Kidney (tissue), 14 donors: ENCODE data around the gene SNX32. TPM values are rescaled to one million over a fixed set of nuclear protein-coding genes. Genes with fewer than 3 reads are reported as not detected.

Experiments used
- DNase-seq, 5 donors: peaks; one replicate each; pipeline ENCODE4 v3.0.0-alpha.2; 2013 to 2020
- FAIRE-seq: peaks from 2 replicates; lab custom pipeline; 2012; peaks lifted over from hg19 to GRCh38; lab: Jason Lieb, UNC
- H3K27ac ChIP-seq, 2 donors: one replicate each; pipeline ENCODE4 v1.7.0; 2013; ENCODE audit warnings: low read depth in 2 of 2, low read length in 2 of 2, inconsistent platforms in 1 of 2
- H3K27me3 ChIP-seq: one replicate; pipeline ENCODE4 v1.7.1; 2013; ENCODE audit warnings: low read length, inconsistent platforms; ENCODE audit not compliant: control insufficient read depth, insufficient read depth
- H3K36me3 ChIP-seq, 3 donors: one replicate each; pipeline versions ENCODE4 v1.7.0 to v1.7.1; 2013; ENCODE audit warnings: low read length in 3 of 3, control low read depth in 1 of 3, inconsistent platforms in 1 of 3; ENCODE audit not compliant: insufficient read depth in 3 of 3, control insufficient read depth in 2 of 3
- H3K4me1 ChIP-seq, 3 donors: one replicate each; pipeline versions ENCODE4 v1.7.0 to v1.7.1; 2013; ENCODE audit warnings: low read length in 3 of 3, inconsistent platforms in 1 of 3, low read depth in 1 of 3; ENCODE audit not compliant: control insufficient read depth in 2 of 3, insufficient read depth in 2 of 3
- H3K4me3 ChIP-seq, 3 donors: one replicate each; pipeline versions ENCODE4 v1.7.0 to v1.8.1; 2013; ENCODE audit warnings: low read length in 3 of 3, control low read depth in 1 of 3, inconsistent platforms in 1 of 3
- H3K9ac ChIP-seq, 3 donors: one replicate each; pipeline versions ENCODE4 v1.7.0 to v1.7.1; 2013; ENCODE audit warnings: low read length in 3 of 3, control low read depth in 1 of 3, inconsistent platforms in 1 of 3
- H3K9me3 ChIP-seq, 3 donors: one replicate each; pipeline versions ENCODE4 v1.7.0 to v1.7.1; 2013; ENCODE audit warnings: low read length in 3 of 3, control low read depth in 1 of 3, inconsistent platforms in 1 of 3; ENCODE audit not compliant: control insufficient read depth in 2 of 3, insufficient read depth in 1 of 3
- intact Hi-C: fragments of 100-400 bp; cut with DNase I; formaldehyde crosslinking; loops from one replicate; pipeline ENCODE4 v1.11.1; 2022
- polyA plus RNA-seq: library from polyadenylated mRNA; stranded (reverse); fragments of 350-450 nt; fragmentation: Illumina TruSeq; extraction: RNeasy Lipid Tissue Mini Kit (QIAGEN cat#74804); gene quantifications from one replicate; pipeline ENCODE4 v1.2.3, GENCODE V29; 2014; ENCODE audit warnings: low read depth, low replicate concordance; ENCODE audit not compliant: insufficient read depth
- total RNA-seq: library from RNA; stranded (reverse); fragmentation: NEBNext Ultra II Directional; extraction: Animal tissue kit (Norgen Biotek cat#: 25700); gene quantifications from one replicate; pipeline ENCODE4 v1.2.1, GENCODE V29; 2021
- TF ChIP-seq, protein P1 (sequence below): IDR thresholded peaks from 3 replicates; pipeline ENCODE4 v1.5.1; 2012; ENCODE audit warnings: mild to moderate bottlenecking, moderate library complexity, borderline replicate concordance; ENCODE audit not compliant: insufficient read depth; ENCODE audit errors: extremely low read depth
- donor health status: control.
- donor health status: control.
- donor health status: control.
- donor health status: control.
- donor health status: control.
- donor health status: DM: yes; HTN: yes; CAD: no.
- donor health status: Normal renal cell carcinoma (clear cell type).

The SNX32 gene
- total and polyA plus RNA-seq, 2 donors from 2014 or later, result 0.43 to 1.0 TPM

- H3K36me3 ChIP-seq, result no peaks in the 10 kb centered on the region
- FAIRE-seq, result no peak
- H3K27ac ChIP-seq, result peak within 1 kb of the TSS; percentile 88 to 95
- H3K4me3 ChIP-seq, result peak within 1 kb of the TSS; percentile 45 to 78 (median 71)
- peak; percentile 79 to 92 (median 89) for DNase-seq
- intact Hi-C loops, result no loop called here
- peak within 1 kb of the TSS in 2 of 3 donors; percentile 32 to 82 for H3K9ac ChIP-seq
- peaks cover 3% of the 10 kb centered on the region for H3K27me3 ChIP-seq
- TF ChIP-seq, protein P1, sequence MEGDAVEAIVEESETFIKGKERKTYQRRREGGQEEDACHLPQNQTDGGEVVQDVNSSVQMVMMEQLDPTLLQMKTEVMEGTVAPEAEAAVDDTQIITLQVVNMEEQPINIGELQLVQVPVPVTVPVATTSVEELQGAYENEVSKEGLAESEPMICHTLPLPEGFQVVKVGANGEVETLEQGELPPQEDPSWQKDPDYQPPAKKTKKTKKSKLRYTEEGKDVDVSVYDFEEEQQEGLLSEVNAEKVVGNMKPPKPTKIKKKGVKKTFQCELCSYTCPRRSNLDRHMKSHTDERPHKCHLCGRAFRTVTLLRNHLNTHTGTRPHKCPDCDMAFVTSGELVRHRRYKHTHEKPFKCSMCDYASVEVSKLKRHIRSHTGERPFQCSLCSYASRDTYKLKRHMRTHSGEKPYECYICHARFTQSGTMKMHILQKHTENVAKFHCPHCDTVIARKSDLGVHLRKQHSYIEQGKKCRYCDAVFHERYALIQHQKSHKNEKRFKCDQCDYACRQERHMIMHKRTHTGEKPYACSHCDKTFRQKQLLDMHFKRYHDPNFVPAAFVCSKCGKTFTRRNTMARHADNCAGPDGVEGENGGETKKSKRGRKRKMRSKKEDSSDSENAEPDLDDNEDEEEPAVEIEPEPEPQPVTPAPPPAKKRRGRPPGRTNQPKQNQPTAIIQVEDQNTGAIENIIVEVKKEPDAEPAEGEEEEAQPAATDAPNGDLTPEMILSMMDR, result no peak
- peaks cover 0 to 34% (median 7%) of the 10 kb centered on the region in 3 donors for H3K4me1 ChIP-seq
- no peaks in the 10 kb centered on the region for H3K9me3 ChIP-seq
Measured at GRCh38 chr11:65786786-65787636, 46.8 kb upstream of the SNX32 start, which contains the start of gene OVOL1. Gene OVOL1, plus strand, starts transcription at chr11:65787063. Its CDS starts 311 bp downstream, at chr11:65787374.

DNA sequence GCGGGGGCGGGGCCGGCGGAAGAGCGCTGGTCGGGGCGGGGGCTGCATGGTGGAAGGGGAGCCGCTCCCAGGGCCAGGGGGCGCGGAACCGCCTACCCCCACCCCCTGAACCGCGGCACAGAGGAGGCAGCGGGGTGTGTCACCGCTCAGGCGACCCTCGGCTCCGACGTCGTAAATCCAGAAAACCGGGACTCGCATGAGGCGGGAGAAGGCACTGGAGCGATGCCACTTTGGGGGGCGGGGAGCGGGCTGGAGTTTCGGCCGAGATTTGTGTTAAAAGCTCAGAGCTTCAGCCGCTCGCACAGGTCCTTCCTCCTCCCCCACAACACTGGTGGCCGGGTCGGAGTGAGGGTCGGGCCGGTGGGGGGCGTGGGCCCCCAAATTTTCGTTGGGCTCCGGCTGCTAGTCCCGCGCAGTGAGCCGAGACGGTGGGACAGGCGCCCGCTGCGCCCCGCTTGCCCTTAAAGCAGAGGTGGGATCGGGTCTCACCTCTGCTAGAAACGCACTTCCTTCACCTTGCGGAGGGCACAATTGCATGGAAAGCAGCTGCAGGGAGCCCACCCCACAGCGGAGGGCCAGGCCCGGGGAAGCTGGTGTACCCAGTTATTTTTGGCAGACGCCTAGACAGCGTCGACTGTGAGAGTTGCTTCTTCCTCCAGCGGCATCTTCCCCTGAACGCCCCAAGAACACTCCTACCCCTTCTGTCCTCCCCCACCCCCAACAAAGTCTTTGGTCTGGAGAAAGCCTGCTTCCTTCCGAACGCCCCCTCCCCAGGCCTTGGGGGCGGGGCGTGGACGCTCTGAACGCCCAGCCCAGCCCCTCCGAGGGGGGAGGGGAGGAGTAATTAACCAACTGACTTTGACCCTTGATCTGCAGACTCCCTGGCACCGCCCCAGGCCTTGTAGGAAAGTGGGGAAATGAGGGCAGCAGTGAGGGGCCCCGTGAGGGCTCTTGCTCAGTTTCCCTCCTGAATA lies 45.8 kb upstream of the SNX32 start:
- FAIRE-seq, result no peak
- H3K27ac ChIP-seq, result peak overlapping the region; percentile 88 to 95
- peak overlapping the region in 2 of 3 donors; percentile 32 to 82 for H3K9ac ChIP-seq

DNA sequence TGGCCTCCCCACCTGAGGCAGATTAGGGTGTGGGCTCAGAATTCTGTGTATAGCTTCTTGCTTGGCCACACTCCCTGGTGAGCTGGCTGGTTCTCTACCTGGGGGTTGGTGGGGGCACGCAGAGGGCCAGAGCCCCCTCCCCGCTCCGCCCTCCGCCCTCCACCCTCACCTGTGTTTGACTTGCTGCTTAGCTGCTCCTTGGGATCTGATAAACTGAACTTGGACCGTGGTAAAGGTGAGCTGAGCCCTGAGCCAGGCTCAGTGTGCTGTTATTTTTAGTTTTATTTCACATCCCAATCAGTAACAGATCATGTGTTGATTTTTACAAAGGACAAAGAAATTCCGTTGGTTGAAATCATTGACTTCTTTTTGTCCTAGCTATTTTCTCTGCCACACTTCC lies 44.9 kb upstream of the SNX32 start:
- H3K27me3 ChIP-seq, result peaks cover 3% of the 10 kb centered on the region
- FAIRE-seq (no peak), DNase-seq (peak in 4 of 5 donors; percentile 52 to 66 (median 58))
- TF ChIP-seq, protein P1, result no peak
- intact Hi-C loops, result no loop called here
- H3K36me3 ChIP-seq, result no peaks in the 10 kb centered on the region
- peak overlapping the region in 2 of 3 donors; percentile 1 to 82 for H3K9ac ChIP-seq
- peak overlapping the region; percentile 88 to 95 for H3K27ac ChIP-seq
- no peaks in the 10 kb centered on the region for H3K9me3 ChIP-seq
- peaks cover 0 to 49% (median 12%) of the 10 kb centered on the region in 3 donors for H3K4me1 ChIP-seq
- peak overlapping the region; percentile 21 to 71 (median 54) for H3K4me3 ChIP-seq

More for the DNA sequence above, 45.8 kb upstream of the SNX32 start:
- TF ChIP-seq, protein P1, result no peak
- H3K27me3 ChIP-seq, result peaks cover 3% of the 10 kb centered on the region
- peak overlapping the region; percentile 45 to 78 (median 71) for H3K4me3 ChIP-seq
- H3K4me1 ChIP-seq, result peaks cover 0 to 40% (median 7%) of the 10 kb centered on the region in 3 donors
- no peaks in the 10 kb centered on the region for H3K9me3 ChIP-seq
- DNase-seq, result peak; percentile 83 to 91 (median 88)
- intact Hi-C loops, result no loop called here
- H3K36me3 ChIP-seq, result no peaks in the 10 kb centered on the region
